IMR-90 (cell line): ENCODE results near the gene STAMBPL1.

Experiments
- CEBPB ChIP-seq: IDR thresholded peaks from 2 replicates; pipeline ENCODE4 v1.6.1; 2012; ENCODE audit warnings: low read depth, low read length, improper control_type of control experiment
- CHD1 ChIP-seq: IDR thresholded peaks from 2 replicates; pipeline ENCODE4 v1.6.1; 2012; ENCODE audit warnings: low read depth, low read length, improper control_type of control experiment
- MAFK ChIP-seq: IDR thresholded peaks from 2 replicates; pipeline ENCODE4 v1.6.1; 2012; ENCODE audit warnings: low read depth, low read length, improper control_type of control experiment
- MXI1 ChIP-seq: IDR thresholded peaks from 2 replicates; pipeline ENCODE4 v1.6.1; 2012; ENCODE audit warnings: low read depth, mild to moderate bottlenecking, low read length, moderate library complexity, borderline replicate concordance
- POLR2A ChIP-seq: IDR thresholded peaks from 2 replicates; pipeline ENCODE4 v1.6.1; 2012; ENCODE audit warnings: mild to moderate bottlenecking, low read depth, low read length
- RCOR1 ChIP-seq: IDR thresholded peaks from 2 replicates; pipeline ENCODE4 v1.6.1; 2012; ENCODE audit warnings: mild to moderate bottlenecking, low read length, improper control_type of control experiment; ENCODE audit not compliant: insufficient replicate concordance
- RFX5 ChIP-seq: IDR thresholded peaks from 2 replicates; pipeline ENCODE4 v1.8.0; 2012; ENCODE audit warnings: low read depth, mild to moderate bottlenecking, low read length, moderate library complexity
- SMC3 ChIP-seq: fragments of 150-350 bp; IDR thresholded peaks from 2 replicates; pipeline ENCODE4 v1.6.1; 2016; ENCODE audit warnings: low read depth, mild to moderate bottlenecking, antibody characterized with exemption, low read length, moderate library complexity
- TF ChIP-seq, protein P1 (sequence below): conservative IDR thresholded peaks from 2 replicates; pipeline ENCODE4 v1.5.1; 2012; ENCODE audit warnings: mild to moderate bottlenecking, low read depth, low read length, improper control_type of control experiment

DNA sequence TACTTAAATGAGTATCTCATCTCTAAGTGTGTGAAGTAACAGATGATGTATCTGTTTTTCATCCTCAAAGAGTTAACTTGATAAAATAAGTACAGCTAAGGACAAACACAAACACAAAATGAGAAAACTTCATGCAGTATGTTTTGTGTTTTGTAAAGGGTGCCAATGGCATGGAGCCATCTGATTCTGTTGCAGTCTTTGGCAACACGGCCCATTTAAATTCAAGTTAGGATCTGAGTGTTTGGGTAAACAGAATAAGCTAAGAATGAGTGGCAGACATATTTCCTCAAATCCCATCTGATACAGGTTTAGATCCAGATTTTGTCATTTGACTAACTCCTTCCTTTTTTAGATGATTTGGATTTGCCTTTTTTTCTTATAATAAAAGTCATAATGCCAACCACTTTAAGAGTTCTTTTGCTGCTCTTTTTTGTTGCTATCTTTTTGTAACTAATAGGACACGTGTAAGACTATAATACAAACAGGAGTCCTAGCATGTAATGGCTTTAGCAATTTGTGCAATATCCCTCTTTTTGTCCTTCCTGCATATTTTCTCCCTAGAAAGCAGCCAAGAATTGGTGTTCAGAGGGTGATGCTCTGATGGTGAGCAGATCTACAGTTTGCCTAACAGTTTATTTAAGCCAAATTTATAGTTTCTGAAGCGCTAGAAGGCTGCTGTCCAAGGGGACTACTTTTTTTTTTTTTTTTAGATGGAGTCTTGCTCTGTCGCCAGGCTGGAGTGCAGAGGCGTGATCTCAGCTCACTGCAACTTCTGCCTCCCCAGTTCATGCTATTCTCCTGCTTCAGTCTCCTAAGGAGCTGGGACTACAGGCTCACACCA is 91.4 kb downstream of the STAMBPL1 start:
- TF ChIP-seq POLR2A (no peak), MXI1 (no peak), RFX5 (no peak; the same call in 1 of the 2 replicates), RCOR1 (no peak), CEBPB (no peak), MAFK (no peak), CHD1 (no peak), SMC3 (no peak)
- TF ChIP-seq, protein P1, sequence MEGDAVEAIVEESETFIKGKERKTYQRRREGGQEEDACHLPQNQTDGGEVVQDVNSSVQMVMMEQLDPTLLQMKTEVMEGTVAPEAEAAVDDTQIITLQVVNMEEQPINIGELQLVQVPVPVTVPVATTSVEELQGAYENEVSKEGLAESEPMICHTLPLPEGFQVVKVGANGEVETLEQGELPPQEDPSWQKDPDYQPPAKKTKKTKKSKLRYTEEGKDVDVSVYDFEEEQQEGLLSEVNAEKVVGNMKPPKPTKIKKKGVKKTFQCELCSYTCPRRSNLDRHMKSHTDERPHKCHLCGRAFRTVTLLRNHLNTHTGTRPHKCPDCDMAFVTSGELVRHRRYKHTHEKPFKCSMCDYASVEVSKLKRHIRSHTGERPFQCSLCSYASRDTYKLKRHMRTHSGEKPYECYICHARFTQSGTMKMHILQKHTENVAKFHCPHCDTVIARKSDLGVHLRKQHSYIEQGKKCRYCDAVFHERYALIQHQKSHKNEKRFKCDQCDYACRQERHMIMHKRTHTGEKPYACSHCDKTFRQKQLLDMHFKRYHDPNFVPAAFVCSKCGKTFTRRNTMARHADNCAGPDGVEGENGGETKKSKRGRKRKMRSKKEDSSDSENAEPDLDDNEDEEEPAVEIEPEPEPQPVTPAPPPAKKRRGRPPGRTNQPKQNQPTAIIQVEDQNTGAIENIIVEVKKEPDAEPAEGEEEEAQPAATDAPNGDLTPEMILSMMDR, result no peak
